Fibroblast of the aortic adventitia (primary cell): ENCODE data around the gene DSCAML1. TPM values are rescaled to one million over a fixed set of nuclear protein-coding genes. Genes with fewer than 3 reads are reported as not detected.
"Not testable (repeated sequence)": the region's sequence is repeated elsewhere in the genome, so short reads cannot be mapped to it uniquely, and the experiment has no call there.

Experiments used
- DNase-seq: peaks from one replicate; pipeline ENCODE4 v3.0.0-alpha.2; 2010; ENCODE audit warnings: low read depth
- H3K4me3 ChIP-seq: 2 replicates; pipeline ENCODE4 v1.5.1; 2011; ENCODE audit warnings: low read depth, mild to moderate bottlenecking, control low read depth, low read length, moderate library complexity
- CTCF ChIP-seq: IDR thresholded peaks from 2 replicates; pipeline ENCODE4 v1.5.1; 2011; ENCODE audit warnings: mild to moderate bottlenecking, low read length, control low read depth, inconsistent platforms; ENCODE audit not compliant: insufficient read depth
- total RNA-seq: library from RNA; depleted of rRNA; stranded (reverse); fragments of >200 nt; gene quantifications from 2 replicates; pipeline ENCODE4 v1.2.3, GENCODE V29; 2012; ENCODE audit warnings: low replicate concordance

Gene DSCAML1
- total RNA-seq, 1 donor: not detected

- TF ChIP-seq CTCF: no peak
- no peak for DNase-seq
- no peak overlapping the region for H3K4me3 ChIP-seq
Measured at GRCh38 chr11:117768506-117768905, 28.5 kb downstream of the DSCAML1 start.

- DNase-seq: no peak
- no peak overlapping the region for H3K4me3 ChIP-seq
- no peak for TF ChIP-seq CTCF
Measured at GRCh38 chr11:117767071-117767470, 29.9 kb downstream of the DSCAML1 start.

GRCh38 chr11:117766576-117766975, 30.4 kb downstream of the DSCAML1 start:
- no peak for TF ChIP-seq CTCF
- no peak for DNase-seq
- no peak overlapping the region for H3K4me3 ChIP-seq

- TF ChIP-seq CTCF: no peak
- no peak for DNase-seq
- no peak overlapping the region for H3K4me3 ChIP-seq
Measured at GRCh38 chr11:117766026-117766425, 31.0 kb downstream of the DSCAML1 start.

- TF ChIP-seq CTCF: no peak
- H3K4me3 ChIP-seq: no peak overlapping the region
- DNase-seq: no peak
Measured at GRCh38 chr11:117765068-117765467, 31.9 kb downstream of the DSCAML1 start.

- DNase-seq, H3K4me3 ChIP-seq: not testable (repeated sequence)
Measured at GRCh38 chr11:117763465-117763864, 33.6 kb downstream of the DSCAML1 start.

- no peak for TF ChIP-seq CTCF
- DNase-seq: no peak
- no peak overlapping the region for H3K4me3 ChIP-seq
Measured at GRCh38 chr11:117761993-117762392, 35.0 kb downstream of the DSCAML1 start.
